K562 (cell line): ENCODE results near the gene THAP2. TPM values are rescaled to one million over a fixed set of nuclear protein-coding genes. Genes with fewer than 3 reads are reported as not detected.

Experiments
- BCL6 ChIP-seq: fragments of 250-450 bp; sonication (Bioruptor Pico); IDR thresholded peaks from 2 replicates; pipeline ENCODE4 v1.4.0; 2020
- CC2D1A ChIP-seq: fragments of 450-650 bp; IDR thresholded peaks from 2 replicates; pipeline ENCODE4 v1.6.1; 2017; ENCODE audit warnings: mild to moderate bottlenecking
- DDX20 ChIP-seq: fragments of 450-650 bp; IDR thresholded peaks from 2 replicates; pipeline ENCODE4 v1.6.1; 2016; ENCODE audit warnings: missing genetic modification characterization, low read depth, mild to moderate bottlenecking, missing compliant biosample characterization, moderate library complexity
- DEAF1 ChIP-seq: fragments of 450-650 bp; formaldehyde crosslinking; IDR thresholded peaks from 2 replicates; pipeline ENCODE4 v1.4.0; 2020; ENCODE audit warnings: mild to moderate bottlenecking, moderate library complexity
- ELK1 ChIP-seq: sonication (generic); formaldehyde crosslinking; IDR thresholded peaks from 2 replicates; pipeline ENCODE4 v1.8.1; 2022; ENCODE audit warnings: missing genetic modification reagents
- ERF ChIP-seq: fragments of 450-650 bp; formaldehyde crosslinking; IDR thresholded peaks from 2 replicates; pipeline ENCODE4 v1.4.0; 2020; ENCODE audit warnings: mild to moderate bottlenecking, mixed read lengths
- FOXK1 ChIP-seq: sonication (generic); formaldehyde crosslinking; IDR thresholded peaks from 2 replicates; pipeline ENCODE4 v1.8.0; 2022; ENCODE audit warnings: missing genetic modification reagents, mild to moderate bottlenecking, borderline replicate concordance
- NEUROD1 ChIP-seq: fragments of 150-350 bp; IDR thresholded peaks from 2 replicates; pipeline ENCODE4 v1.6.1; 2014; ENCODE audit warnings: borderline replicate concordance, low read length, low read depth; ENCODE audit not compliant: partially characterized antibody
- NR2C1 ChIP-seq, 2 experiments: fragments of 450-650 bp; IDR thresholded peaks; 2 replicates each; pipeline ENCODE4 v1.6.1; 2017; ENCODE audit warnings: mild to moderate bottlenecking in 2 of 2, antibody characterized with exemption in 1 of 2, inconsistent platforms in 1 of 2, missing compliant biosample characterization in 1 of 2, missing genetic modification characterization in 1 of 2
- PHB ChIP-seq: fragments of 250-450 bp; sonication (Bioruptor Pico); IDR thresholded peaks from 2 replicates; pipeline ENCODE4 v1.5.0; 2021
- POLR2AphosphoS5 ChIP-seq: IDR thresholded peaks from 2 replicates; pipeline ENCODE4 v1.6.1; 2011; ENCODE audit warnings: mild to moderate bottlenecking, low read depth, low read length, moderate library complexity; ENCODE audit not compliant: control insufficient read depth, insufficient read depth
- RNF219 ChIP-seq: fragments of 250-450 bp; sonication (Bioruptor Pico); IDR thresholded peaks from 2 replicates; pipeline ENCODE4 v1.5.0; 2022; ENCODE audit warnings: mild to moderate bottlenecking
- SMARCA5 ChIP-seq: fragments of 450-650 bp; IDR thresholded peaks from 2 replicates; pipeline ENCODE4 v1.6.1; 2016
- SP2 ChIP-seq: IDR thresholded peaks from 2 replicates; pipeline ENCODE4 v1.6.1; 2011; ENCODE audit warnings: mild to moderate bottlenecking, low read depth, low read length, moderate library complexity; ENCODE audit not compliant: poor library complexity, severe bottlenecking; ENCODE audit errors: extremely low read depth
- TEAD1 ChIP-seq, 2 experiments: fragments of 450-650 bp in 1 of 2; sonication (generic) in 1 of 2; formaldehyde crosslinking; IDR thresholded peaks; 2 replicates each; pipeline versions ENCODE4 v1.4.0 to v1.8.0; 2020 to 2022; ENCODE audit warnings: mild to moderate bottlenecking in 2 of 2, missing genetic modification reagents in 1 of 2
- ZBTB1 ChIP-seq: sonication (generic); formaldehyde crosslinking; IDR thresholded peaks from 2 replicates; pipeline ENCODE4 v1.8.1; 2023; ENCODE audit warnings: missing genetic modification reagents, low read depth, mild to moderate bottlenecking, borderline replicate concordance
- ZBTB34 ChIP-seq: fragments of 250-450 bp; sonication (Bioruptor Pico); IDR thresholded peaks from 2 replicates; pipeline ENCODE4 v1.8.0; 2021; ENCODE audit warnings: mild to moderate bottlenecking, moderate library complexity
- ZZZ3 ChIP-seq: fragments of 450-650 bp; IDR thresholded peaks from 2 replicates; pipeline ENCODE4 v1.6.1; 2016; ENCODE audit warnings: antibody characterized with exemption, mild to moderate bottlenecking, moderate library complexity
- polyA plus RNA-seq, 8 experiments: library from polyadenylated mRNA; depleted of rRNA in 4 of 8; stranded (reverse) in 5 of 8; unstranded in 3 of 8; fragments of >200 nt; fragmentation: Nextera tagmentation in 2 of 8; fragmentation: Illumina TruSeq in 1 of 8; extraction: Ambion mirVana in 2 of 8; extraction: Trizol in 1 of 8; gene quantifications; 2 replicates each; pipeline versions ENCODE4 v1.2.1 to v1.2.3, GENCODE V29; 2011 to 2014; ENCODE audit warnings: inconsistent platforms in 1 of 8, missing spikeins in 1 of 8
- total RNA-seq, 7 experiments: library from RNA; depleted of rRNA in 6 of 7; stranded (reverse); fragments of >200 nt in 6 of 7; fragmentation: Illumina TruSeq in 2 of 7; extraction: Trizol in 2 of 7; gene quantifications; 2 replicates each; pipeline versions ENCODE4 v1.2.1 to v1.2.3, GENCODE V29; 2011 to 2021; ENCODE audit warnings: low replicate concordance in 1 of 7

THAP2 gene
- total and polyA plus RNA-seq, 9 of the 15 experiments (the other 6 are each of a cell fraction or from before 2014, with no cell fraction given) = 1.8 to 18.9 (median 7.3) TPM

GRCh38 chr12:71683633-71684032 is 19.5 kb downstream of the THAP2 start (continued):
- no peak for TF ChIP-seq TEAD1 (CRISPR knock-in tag; IDR thresholded peaks at IDR 0.05)
- no peak for TF ChIP-seq SP2
- no peak for TF ChIP-seq POLR2AphosphoS5
- no peak for TF ChIP-seq ELK1
- no peak for TF ChIP-seq BCL6 (CRISPR knock-in tag)
- TF ChIP-seq DDX20 (tag) = no peak
- TF ChIP-seq FOXK1 (CRISPR knock-in tag) = no peak
- no peak for TF ChIP-seq CC2D1A
- no peak for TF ChIP-seq SMARCA5
- no peak for TF ChIP-seq PHB (CRISPR knock-in tag)
- TF ChIP-seq RNF219 (CRISPR knock-in tag) = no peak
- TF ChIP-seq NR2C1 (IDR thresholded peaks at IDR 0.05) = no peak
- TF ChIP-seq NR2C1 (tag; IDR thresholded peaks at IDR 0.05) = no peak
- TF ChIP-seq ERF = no peak
- no peak for TF ChIP-seq DEAF1 (CRISPR knock-in tag)
- TF ChIP-seq ZBTB34 (CRISPR knock-in tag) = no peak
- no peak for TF ChIP-seq ZBTB1 (CRISPR knock-in tag)
- no peak for TF ChIP-seq ZZZ3
- TF ChIP-seq NEUROD1 = no peak
- TF ChIP-seq, all 486 proteins: peak for 15
